Stimulated activated CD8-positive, alpha-beta memory T cell treated with anti-CD3 and anti-CD28 coated beads, Interleukin-2, amount 100 ng/mL, for 1 hour (primary cell): Measurements from ENCODE around the gene ARRDC4.
"Not testable (repeated sequence)": the region's sequence is repeated elsewhere in the genome, so short reads cannot be mapped to it uniquely, and the experiment has no call there.

Experiments used
- DNase-seq, 2 donors: peaks; one replicate each; pipeline ENCODE4 v3.0.0-alpha.2; 2020; ENCODE audit warnings: low read depth in 2 of 2

The ARRDC4 gene

DNA sequence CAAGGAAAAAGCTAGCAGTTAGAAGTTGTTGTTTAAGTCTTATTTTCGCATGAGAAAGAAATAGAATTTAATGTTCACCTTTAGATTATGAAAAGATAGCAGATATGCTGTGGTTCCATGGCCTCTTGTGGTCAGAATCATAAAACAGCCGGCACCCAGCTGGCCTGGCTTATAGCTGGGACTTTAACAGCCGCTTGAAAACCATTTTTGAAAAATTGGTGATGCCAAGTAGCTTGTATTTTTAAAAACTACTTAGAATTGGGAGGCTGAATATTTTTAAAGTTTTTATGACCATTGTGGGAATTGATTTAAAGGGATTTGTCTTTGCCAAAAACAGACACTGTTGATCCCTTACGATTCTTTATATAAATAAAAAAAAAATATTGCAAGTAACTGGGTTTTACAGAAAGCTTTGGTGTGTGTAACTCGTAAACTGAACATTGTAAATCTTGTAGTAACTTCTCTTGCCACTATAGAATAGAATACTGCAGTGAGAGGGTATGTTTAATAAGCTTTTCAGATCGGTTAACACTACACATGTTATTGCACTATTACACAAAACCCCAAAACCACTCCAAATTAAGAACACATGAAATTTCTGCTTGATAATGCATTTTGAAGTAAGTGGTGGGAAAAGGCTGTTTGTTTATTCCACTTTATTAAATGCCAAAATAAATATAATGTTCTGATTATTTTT is 6.6 kb downstream of the ARRDC4 start:
- no peak for DNase-seq

DNA sequence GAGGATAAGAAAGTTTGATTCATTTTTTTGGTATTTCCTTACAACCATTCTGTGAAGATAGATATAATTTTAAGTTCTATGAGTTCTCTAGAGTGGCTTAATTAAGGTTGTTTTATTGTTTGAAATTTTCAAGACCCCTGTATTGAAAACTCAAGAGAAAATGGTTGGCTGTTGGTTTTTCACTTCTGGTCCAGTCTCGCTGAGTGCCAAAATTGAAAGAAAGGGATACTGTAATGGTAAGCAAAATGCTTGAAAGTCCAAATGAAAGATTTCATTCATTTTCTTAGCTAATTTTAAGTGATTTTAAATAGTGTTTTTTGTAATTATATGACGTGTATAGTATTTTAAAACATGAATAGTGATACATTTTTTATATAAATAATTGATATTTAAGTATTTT is 7.4 kb downstream of the ARRDC4 start:
- DNase-seq, result no peak

- no peak for DNase-seq
Observed at GRCh38 chr15:97968380-97968779, 7.9 kb downstream of the ARRDC4 start.

GRCh38 chr15:97972366-97972765 is 11.9 kb downstream of the ARRDC4 start:
- DNase-seq, result no peak

DNA sequence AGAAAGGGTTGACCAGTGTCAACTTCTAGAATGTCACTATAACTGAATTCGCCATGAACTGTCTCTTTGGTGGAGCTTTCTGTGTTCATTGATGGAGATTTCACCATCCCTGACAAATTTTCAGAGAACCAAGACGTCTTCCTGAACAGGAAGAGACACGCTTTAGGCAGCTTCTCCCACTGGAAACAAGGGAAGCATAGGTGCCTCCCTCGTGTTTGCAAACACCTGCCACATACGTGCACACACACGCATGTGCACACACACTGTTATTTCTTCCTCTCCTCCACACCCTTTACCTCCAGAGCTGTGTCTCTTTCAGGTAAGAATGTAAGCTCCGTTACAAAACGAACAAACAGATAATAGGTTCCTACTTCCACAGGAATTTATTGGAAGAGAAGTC is 15.6 kb downstream of the ARRDC4 start:
- DNase-seq, result no peak

GRCh38 chr15:97976766-97977503 is 16.4 kb downstream of the ARRDC4 start:
- no peak for DNase-seq

GRCh38 chr15:97977734-97978133 is 17.2 kb downstream of the ARRDC4 start:
- DNase-seq, result no peak

DNA sequence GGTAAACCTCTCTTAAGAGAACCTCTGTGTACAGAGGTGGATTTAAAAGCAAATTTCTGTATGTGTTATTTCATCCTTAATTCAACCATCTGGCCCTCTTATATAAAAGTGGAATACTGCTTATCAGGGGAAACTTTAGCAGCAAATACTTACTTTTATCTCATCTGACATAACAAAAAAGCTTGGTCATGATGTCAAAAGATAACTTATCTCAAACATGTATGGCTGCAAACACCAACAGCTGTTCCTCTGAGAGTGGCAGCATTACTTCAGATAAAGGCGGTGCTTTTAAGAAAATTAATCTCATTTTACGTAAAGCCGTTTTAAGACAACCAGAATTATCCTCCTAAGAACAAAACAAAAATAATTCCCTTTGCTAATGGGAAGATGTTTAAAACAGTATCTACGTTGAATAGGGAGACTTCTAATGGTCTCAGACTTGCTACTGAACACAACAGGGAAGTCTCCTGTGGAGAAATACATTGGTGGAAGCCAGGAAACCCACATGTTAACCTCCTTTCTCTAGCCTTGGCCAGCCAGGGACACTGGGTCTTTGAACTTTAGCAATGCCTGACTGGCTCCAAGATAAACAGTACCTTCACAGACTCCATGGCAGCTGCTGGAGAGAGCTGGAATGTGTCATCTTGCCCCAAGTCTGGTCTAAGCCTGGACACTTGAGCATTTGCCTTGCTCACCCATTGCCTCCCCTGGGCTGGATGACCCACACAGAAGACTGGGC is 18.1 kb downstream of the ARRDC4 start:
- no peak for DNase-seq

GRCh38 chr15:97979140-97979520 is 18.6 kb downstream of the ARRDC4 start:
- DNase-seq, result no peak

DNA sequence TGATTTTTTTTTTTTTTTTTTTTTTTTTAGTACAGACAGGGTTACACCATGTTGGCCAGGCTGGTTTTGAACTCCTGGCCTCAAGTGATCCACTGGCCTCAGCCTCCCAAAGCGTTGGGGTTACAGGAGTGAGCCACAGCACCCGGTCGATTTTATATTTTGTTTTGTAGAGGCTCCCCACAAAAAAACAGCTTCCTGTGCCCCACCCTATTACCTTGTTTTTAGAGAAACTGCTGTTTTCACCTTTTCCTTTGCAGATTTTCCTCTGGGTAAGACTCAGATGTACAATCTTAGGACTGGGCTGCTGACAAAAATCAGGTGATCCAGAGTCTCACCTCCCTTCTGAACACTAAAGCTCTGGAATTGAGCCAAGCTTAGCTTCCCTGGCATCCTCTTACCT is 20.6 kb downstream of the ARRDC4 start:
- no peak for DNase-seq

- DNase-seq, result no peak
Observed at GRCh38 chr15:97981758-97982157, 21.3 kb downstream of the ARRDC4 start.

DNA sequence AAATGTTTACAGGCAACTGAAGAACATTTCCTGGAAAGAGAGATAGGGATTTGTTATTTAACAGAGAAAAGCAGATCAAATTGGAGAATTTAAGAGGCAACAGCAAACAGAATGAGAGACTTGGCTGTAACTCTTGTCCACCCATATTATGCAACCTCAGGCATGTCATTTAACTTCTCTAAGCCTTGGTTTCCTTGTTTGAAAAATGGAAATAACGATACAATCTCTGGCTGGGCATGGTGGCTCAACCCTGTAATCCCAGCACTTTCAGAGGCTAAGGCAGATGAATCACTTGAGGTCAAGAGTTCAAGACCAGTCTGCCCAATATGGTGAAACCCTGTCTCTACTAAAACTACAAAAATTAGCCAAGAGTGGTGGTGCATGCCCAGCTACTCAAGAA is 23.7 kb downstream of the ARRDC4 start:
- no peak for DNase-seq

- not testable (repeated sequence) for DNase-seq
Observed at GRCh38 chr15:97985979-97986378, 25.5 kb downstream of the ARRDC4 start.

- no peak for DNase-seq
Observed at GRCh38 chr15:97986781-97987180, 26.3 kb downstream of the ARRDC4 start.

DNA sequence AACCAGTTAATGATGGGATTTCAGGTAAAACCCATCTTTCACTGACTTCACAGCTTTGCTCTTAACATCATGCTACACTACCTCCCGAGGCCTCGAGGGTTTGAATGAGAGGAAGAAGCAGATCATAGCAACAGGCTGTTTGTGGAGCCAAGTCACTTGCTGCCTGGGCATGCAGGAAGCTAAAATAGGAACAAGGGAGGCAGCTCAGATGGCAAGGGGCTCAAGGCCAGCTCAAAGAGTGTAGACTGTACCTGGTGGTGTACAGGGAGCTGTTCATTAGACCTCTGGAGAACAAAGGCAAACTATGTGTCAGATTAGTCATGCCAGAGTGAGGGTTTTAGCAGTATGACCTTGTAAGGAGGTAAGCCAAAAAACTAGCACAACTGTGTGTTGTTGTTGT is 28.8 kb downstream of the ARRDC4 start:
- no peak for DNase-seq

DNA sequence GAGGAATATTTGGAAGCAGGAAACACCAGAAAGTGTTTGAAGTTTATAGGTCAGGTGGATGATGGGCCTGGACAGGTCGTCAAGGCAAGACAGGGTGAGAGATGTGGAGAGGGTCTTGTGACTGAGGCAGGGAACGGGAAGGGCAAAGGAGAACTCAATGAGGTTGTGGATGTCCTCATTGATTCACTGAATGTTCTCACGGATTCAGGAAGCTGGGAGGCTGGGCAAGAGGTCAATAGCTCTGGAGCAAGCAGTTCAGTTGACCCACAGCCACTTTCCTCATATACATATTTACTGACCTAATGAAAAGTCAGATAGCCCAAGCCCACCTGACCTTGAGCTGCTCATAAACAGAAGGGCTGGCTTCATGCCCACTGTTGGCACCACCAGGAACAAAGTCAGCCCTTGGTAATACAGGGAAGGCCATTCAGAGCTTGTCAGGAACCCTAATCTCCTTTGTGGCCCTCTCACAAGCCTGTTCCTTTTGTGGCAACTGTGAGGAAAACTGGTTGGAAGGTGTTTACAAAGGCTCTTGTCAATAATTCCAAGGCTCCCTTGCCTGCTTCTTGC is 31.6 kb downstream of the ARRDC4 start:
- no peak for DNase-seq

- no peak for DNase-seq
Observed at GRCh38 chr15:97992823-97993222, 32.3 kb downstream of the ARRDC4 start.

- no peak for DNase-seq
Observed at GRCh38 chr15:97993310-97993738, 32.8 kb downstream of the ARRDC4 start.

DNA sequence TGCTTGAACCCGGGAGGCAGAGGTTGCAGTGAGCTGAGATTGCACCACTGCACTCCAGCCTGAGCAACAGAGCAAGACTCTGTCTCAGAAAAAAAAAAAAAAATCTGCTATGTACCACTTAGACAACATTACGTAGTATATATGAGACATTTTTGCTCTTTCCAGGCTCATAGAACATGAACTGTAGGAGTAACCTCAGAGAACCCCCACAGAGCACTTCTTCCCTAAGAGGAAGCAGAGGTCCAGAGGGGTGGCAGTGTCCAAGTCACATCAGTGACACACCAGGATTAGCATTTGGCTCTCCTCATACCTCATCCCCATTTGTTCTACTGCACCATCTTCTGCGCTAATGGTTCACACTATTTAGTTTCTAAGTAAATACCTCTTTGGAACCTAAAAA is 33.7 kb downstream of the ARRDC4 start:
- no peak for DNase-seq

GRCh38 chr15:97995192-97995591 is 34.7 kb downstream of the ARRDC4 start:
- no peak for DNase-seq

GRCh38 chr15:97995881-97996603 is 35.5 kb downstream of the ARRDC4 start:
- DNase-seq, result no peak
